Measurements from ENCODE around the gene BRAP.

DNA sequence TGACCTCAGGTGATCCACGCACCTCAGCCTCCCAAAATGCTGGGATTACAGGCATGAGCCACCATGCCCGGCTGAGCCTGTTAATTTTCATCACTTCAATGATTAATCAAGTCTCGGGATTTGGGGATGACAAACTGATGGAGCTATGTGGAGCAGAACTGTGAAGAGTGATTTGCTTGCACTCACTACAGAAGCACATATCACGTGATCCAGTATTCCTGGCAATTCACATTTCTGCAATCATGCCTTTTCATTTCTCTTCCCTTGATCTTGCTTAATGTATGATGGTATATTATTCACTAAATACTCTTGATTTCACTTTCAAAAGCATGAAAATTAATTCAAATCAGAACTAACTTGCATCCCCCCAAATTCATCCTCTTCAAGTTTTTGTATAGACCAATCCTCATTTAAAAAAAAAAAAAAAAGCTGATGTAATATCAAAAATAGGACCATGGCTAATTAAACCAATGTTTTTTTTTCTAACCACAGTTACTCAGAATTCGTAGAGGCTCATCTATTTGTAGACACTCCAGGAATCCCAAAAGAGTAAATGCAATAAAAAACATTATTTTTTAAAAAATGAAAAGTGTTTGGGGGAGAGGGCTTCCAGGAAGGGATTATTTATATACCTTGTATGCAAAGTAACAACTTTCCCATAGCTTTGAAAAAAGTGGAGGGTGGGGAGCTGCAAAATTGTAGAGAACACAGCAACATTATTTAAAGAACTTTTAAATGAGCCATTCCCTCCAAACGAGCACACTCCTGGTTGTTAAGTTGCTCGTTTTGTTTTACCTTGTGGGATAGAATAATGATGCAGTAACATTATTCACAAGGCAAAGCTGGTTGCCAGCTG, 79.6 kb downstream of the BRAP start:
- no peak for TF ChIP-seq CTCF (IDR thresholded peaks at IDR 0.05)
- no peak for TF ChIP-seq POLR2A (IDR thresholded peaks at IDR 0.05)
